Activated CD4-positive, alpha-beta T cell treated with anti-CD3 and anti-CD28 coated beads, Interleukin-2, amount 10 ng/mL, durations not matched to agents 7 days and 5 days (primary cell): Measurements from ENCODE around the gene ZBED5. TPM values are rescaled to one million over a fixed set of nuclear protein-coding genes. Genes with fewer than 3 reads are reported as not detected.
"Not testable (repeated sequence)": the region's sequence is repeated elsewhere in the genome, so short reads cannot be mapped to it uniquely, and the experiment has no call there.

Source experiments
- CTCF ChIA-PET: fragments of 350-600 bp; sonication (Branson Sonifier 250); formaldehyde crosslinking; loops from one replicate; lab custom pipeline; 2021; ENCODE audit warnings: antibody characterized with exemption; lab: Charles Lee
- POLR2A ChIA-PET: fragments of 350-600 bp; sonication (Branson Sonifier 250); formaldehyde crosslinking; loops from one replicate; lab custom pipeline; 2021; ENCODE audit warnings: antibody characterized with exemption; lab: Charles Lee
- DNase-seq: peaks from one replicate; pipeline ENCODE4 v3.0.0-alpha.2; 2020
- H3K27ac Mint-ChIP-seq: one replicate; pipeline ENCODE4 v1.8.0; 2021; ENCODE audit warnings: mild to moderate bottlenecking, moderate library complexity, mixed read lengths
- H3K27me3 Mint-ChIP-seq: one replicate; pipeline ENCODE4 v1.8.0; 2021; ENCODE audit warnings: mixed read lengths
- H3K36me3 Mint-ChIP-seq: one replicate; pipeline ENCODE4 v1.8.0; 2021; ENCODE audit warnings: low read depth, mixed read lengths
- H3K4me1 Mint-ChIP-seq: one replicate; pipeline ENCODE4 v1.8.0; 2021; ENCODE audit warnings: mixed read lengths
- H3K4me3 Mint-ChIP-seq: one replicate; pipeline ENCODE4 v1.8.0; 2021; ENCODE audit warnings: mild to moderate bottlenecking, moderate library complexity, mixed read lengths
- H3K9me3 Mint-ChIP-seq: one replicate; pipeline ENCODE4 v1.8.0; 2021; ENCODE audit warnings: mixed read lengths
- total RNA-seq, 2 experiments: library from RNA; stranded (reverse); gene quantifications; one replicate each; pipeline ENCODE4 v1.2.3, GENCODE V29; 2021

Gene ZBED5
- total RNA-seq, 2 experiments from 2014 or later = 57.1 to 57.5 TPM

DNA sequence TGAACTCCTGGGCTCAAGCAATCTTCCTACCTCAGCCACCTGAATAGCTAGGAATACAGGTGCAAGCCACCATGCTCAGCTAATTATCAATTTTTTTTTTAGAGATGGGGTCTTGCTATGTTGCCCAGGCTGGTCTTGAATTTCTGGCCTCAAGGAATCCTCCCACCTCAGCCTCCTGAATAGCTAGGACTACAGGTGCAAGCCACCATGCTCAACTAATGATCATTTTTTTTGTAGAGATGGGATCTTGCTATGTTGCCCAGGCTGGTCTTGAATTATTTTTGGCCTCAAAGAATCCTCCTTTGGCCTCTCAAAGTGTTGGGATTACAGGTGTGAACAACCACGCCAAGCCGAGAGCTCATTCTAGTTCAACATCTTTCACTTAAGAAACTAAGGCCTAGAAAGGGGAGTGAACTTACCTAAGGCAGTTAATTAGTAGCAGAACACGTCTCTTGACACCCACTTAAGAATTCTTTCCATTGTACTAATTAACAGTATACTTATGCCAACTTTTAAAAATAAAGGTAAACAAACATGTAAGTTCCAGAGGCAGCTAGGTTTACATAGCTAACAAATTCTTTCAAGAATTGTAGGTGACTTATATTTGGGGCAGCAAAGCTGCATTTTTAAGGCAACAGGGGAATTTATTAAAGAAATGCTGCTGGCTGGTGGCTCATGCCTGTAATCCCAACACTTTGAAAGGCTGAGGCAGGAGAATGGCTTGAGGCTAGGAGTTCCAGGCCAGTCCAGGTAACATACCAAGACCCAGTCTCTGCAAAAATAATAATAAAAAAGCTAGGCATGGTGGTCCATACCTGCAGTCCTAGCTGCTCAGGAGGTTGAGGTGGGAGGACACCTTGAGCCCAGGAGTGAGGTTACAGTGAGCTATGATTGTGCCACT is 9.6 kb downstream of the ZBED5 start:
- no peaks in the 10 kb centered on the region for H3K27me3 Mint-ChIP-seq
- DNase-seq = no peak
- POLR2A ChIA-PET = no interaction called here
- H3K4me1 Mint-ChIP-seq = peaks cover 3% of the 10 kb centered on the region
- no peak overlapping the region for H3K4me3 Mint-ChIP-seq
- peaks cover 38% of the 10 kb centered on the region for H3K36me3 Mint-ChIP-seq
- CTCF ChIA-PET = interaction anchor here (0.7 to 1.5 kb wide), 8 partner anchors 10 to 55 kb away, joined by 3 to 5 read pairs (median 3); partner anchors contain the start of gene EIF4G2
- H3K27ac Mint-ChIP-seq = no peak overlapping the region
- peaks cover 9% of the 10 kb centered on the region for H3K9me3 Mint-ChIP-seq

DNA sequence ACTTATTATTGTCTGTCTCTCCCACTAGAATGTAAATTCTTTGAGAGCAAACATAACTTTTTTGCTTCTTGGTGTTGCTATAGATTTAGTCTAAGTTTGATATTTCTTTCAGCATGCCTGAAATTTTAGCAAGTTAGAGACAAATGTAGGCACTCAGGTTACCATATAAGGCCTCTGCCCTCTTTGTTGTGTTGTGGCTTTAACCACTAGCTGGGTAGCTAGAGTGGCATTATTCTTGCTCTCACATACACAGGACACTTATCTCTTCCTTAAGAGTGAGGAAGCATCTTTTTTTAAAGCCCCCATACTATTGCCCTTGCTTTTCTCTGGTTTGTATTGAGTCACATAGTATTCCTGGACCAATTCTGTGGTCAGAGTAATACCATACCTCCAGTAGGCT is 11.2 kb downstream of the ZBED5 start:
- CTCF ChIA-PET = interaction anchor here (0.9 to 1.2 kb wide), 2 partner anchors 9 to 42 kb away, joined by 3 to 4 read pairs; no protein-coding TSS in a partner anchor

DNA sequence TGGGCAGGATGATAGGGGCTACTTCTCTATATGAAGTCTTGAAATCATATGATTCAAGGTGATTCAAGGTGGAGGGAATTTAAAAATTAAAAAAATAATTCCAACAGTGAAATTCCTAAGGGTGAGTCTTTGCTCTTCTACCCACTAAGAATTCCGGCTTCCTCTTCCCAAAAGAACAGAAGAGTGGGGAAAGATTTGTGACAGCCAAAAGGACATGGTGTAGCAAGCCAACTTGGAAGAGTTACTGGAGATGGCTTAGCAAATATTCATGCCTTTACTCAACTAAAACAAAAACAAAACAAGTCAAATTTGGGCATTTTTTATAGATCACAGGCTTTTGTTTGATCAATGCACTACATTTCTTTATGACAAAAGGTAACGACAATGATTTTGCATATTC is 12.3 kb downstream of the ZBED5 start:
- no peak overlapping the region for H3K4me3 Mint-ChIP-seq
- H3K27ac Mint-ChIP-seq = no peak overlapping the region
- H3K27me3 Mint-ChIP-seq = no peaks in the 10 kb centered on the region
- H3K4me1 Mint-ChIP-seq = no peaks in the 10 kb centered on the region
- CTCF ChIA-PET = no interaction called here
- H3K9me3 Mint-ChIP-seq = peaks cover 4% of the 10 kb centered on the region
- no peak for DNase-seq
- peaks cover 19% of the 10 kb centered on the region for H3K36me3 Mint-ChIP-seq
- POLR2A ChIA-PET = no interaction called here

More for the DNA sequence above, 11.2 kb downstream of the ZBED5 start:
- Mint-ChIP-seq H3K4me3 (no peak overlapping the region), H3K36me3 (peaks cover 24% of the 10 kb centered on the region), H3K27ac (no peak overlapping the region), H3K27me3 (no peaks in the 10 kb centered on the region), H3K4me1 (no peaks in the 10 kb centered on the region), H3K9me3 (peaks cover 4% of the 10 kb centered on the region)
- DNase-seq = no peak
- POLR2A ChIA-PET = interaction anchor here (0.6 kb wide), 1 partner anchor 21 kb away, joined by 5 read pairs; no protein-coding TSS in a partner anchor

DNA sequence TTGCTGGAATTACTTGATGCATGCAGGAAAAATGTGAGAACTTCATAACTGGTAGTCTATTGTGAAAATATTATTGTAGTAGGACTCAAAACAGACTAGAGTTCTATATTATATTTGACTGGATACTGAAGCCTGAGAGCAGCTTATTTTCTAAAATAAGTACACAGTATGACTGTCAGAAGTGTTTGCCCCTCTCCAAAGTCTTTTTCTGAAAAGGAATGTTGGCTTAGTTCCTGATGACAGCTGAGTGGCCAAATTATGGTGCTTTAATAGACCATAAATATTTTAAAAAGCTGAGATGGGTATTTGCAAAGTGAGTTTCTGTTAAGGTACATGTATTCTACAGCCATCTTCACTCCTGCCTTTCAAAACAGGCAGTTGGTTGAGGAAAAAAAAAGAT is 13.1 kb downstream of the ZBED5 start:
- CTCF ChIA-PET = no interaction called here
- no peak overlapping the region for H3K4me3 Mint-ChIP-seq
- H3K36me3 Mint-ChIP-seq = peaks cover 17% of the 10 kb centered on the region
- DNase-seq = no peak
- peaks cover 4% of the 10 kb centered on the region for H3K9me3 Mint-ChIP-seq
- no peaks in the 10 kb centered on the region for H3K27me3 Mint-ChIP-seq
- H3K4me1 Mint-ChIP-seq = no peaks in the 10 kb centered on the region
- POLR2A ChIA-PET = no interaction called here
- H3K27ac Mint-ChIP-seq = no peak overlapping the region

DNA sequence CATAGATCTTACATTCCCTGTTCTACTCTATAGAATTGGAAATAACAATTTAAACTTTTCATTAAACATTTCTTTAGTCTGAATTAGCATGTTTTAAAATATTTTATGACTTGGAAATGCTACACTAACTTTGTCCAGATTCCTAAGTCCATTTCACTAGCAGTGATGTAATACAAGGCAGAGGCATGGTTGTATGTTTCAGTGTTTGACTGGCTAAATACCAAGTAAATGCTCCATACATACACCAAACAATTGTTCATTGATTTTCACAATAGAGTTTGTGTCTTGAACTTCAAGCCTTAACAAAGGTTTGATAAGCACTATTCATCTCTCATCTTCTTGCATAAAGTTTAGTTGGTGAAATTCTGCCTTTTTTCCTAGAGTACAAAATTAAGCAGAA is 13.5 kb downstream of the ZBED5 start:
- Mint-ChIP-seq H3K27ac (no peak overlapping the region), H3K4me3 (no peak overlapping the region), H3K27me3 (no peaks in the 10 kb centered on the region), H3K4me1 (no peaks in the 10 kb centered on the region), H3K9me3 (peaks cover 2% of the 10 kb centered on the region), H3K36me3 (peaks cover 13% of the 10 kb centered on the region)
- ChIA-PET POLR2A (no interaction called here), CTCF (no interaction called here)
- DNase-seq = no peak

DNA sequence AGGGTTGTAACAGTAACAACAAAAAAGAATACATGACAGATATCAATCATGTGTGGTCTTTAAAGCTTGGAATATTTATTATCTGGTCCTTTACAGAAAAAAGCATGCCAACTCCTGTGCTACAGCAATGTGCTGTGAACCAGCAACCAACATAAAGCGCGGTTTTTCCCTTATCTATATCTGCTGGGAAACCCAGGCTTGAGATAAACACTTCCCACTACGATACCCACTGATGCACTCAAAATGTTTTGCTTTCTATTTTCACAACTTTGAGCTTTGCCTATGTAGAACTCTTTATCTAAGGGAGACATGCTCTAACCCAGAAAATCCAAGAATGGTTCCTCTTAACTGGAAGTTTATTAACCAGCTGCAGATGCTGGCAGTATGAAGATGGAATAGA is 19.0 kb downstream of the ZBED5 start:
- Mint-ChIP-seq H3K27ac (no peak overlapping the region), H3K36me3 (no peaks in the 10 kb centered on the region), H3K4me1 (no peaks in the 10 kb centered on the region), H3K4me3 (no peak overlapping the region), H3K27me3 (no peaks in the 10 kb centered on the region), H3K9me3 (no peaks in the 10 kb centered on the region)
- DNase-seq = no peak
- ChIA-PET POLR2A (no interaction called here), CTCF (interaction anchor here (0.7 to 1.7 kb wide), 4 partner anchors 8 to 29 kb away, joined by 3 to 4 read pairs (median 4); no protein-coding TSS in a partner anchor)

DNA sequence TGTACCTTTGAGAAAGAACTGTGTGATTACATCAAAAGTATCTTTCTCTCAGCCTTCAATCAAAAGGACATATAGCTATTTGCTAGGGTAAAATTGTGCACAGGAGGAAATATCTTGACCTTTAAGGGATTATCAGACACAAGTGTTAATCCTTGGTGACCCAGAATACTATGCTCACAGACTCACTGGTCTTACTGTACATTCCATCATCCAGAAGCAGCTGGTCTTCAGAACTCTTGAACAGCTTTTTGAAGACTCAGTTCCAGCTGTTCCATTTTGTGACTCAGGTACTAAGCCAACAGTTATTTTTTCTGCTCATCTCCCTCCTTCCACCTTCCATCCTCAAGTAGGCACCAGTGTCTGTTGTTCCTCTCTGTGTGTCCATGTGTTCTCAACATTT is 19.8 kb downstream of the ZBED5 start:
- POLR2A ChIA-PET = interaction anchor here (0.7 kb wide), 1 partner anchor 963 kb away, joined by 3 read pairs; no protein-coding TSS in a partner anchor
- H3K27me3 Mint-ChIP-seq = no peaks in the 10 kb centered on the region
- CTCF ChIA-PET = interaction anchor here (0.7 to 1.7 kb wide), 5 partner anchors 9 to 1137 kb away, joined by 3 to 4 read pairs (median 4); no protein-coding TSS in a partner anchor

DNA sequence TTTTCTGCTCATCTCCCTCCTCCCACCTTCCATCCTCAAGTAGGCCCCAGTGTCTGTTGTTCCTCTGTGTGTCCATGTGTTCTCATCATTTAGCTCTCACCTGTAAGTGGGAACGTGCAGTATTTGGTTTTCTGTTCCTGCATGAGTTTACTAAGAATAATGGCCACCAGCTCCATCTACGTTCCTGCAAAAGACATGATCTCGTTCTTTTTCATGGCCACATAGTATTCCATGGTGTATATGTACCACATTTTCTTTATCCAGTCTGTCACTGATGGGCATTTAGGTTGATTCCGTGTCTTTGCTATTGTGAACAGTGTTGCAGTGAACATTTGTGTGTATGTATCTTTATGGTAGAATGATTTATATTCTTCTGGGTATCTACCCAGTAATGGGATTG is 21.0 kb downstream of the ZBED5 start:
- H3K27ac Mint-ChIP-seq, H3K4me1 Mint-ChIP-seq, POLR2A ChIA-PET, H3K36me3 Mint-ChIP-seq, H3K9me3 Mint-ChIP-seq, H3K27me3 Mint-ChIP-seq, DNase-seq, H3K4me3 Mint-ChIP-seq: not testable (repeated sequence)
- CTCF ChIA-PET = interaction anchor here (0.6 to 1.1 kb wide), 4 partner anchors 11 to 1832 kb away, joined by 3 to 4 read pairs (median 3); no protein-coding TSS in a partner anchor

More for the DNA sequence above, 19.8 kb downstream of the ZBED5 start:
- no peak overlapping the region for H3K4me3 Mint-ChIP-seq
- no peaks in the 10 kb centered on the region for H3K4me1 Mint-ChIP-seq
- H3K9me3 Mint-ChIP-seq = no peaks in the 10 kb centered on the region
- no peak overlapping the region for H3K27ac Mint-ChIP-seq
- no peaks in the 10 kb centered on the region for H3K36me3 Mint-ChIP-seq
- DNase-seq = no peak

DNA sequence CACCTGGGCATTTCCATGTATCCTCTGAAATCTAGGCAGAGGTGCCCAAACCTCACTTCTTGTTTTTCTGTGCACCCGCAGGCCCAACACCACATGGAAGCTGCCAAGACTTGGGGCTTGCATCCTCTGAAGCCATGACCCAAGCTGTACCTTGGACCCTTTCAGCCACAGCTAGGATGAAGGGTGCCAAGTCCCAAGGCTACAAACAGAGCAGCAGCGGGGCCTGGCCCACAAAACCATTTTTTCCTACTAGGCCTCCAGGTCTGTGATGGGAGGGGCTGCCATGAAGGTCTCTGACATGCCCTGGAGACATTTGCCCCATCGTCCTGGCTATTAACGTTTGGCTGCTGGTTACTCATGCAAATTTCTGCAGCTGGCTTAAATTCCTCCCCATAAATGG is 28.7 kb downstream of the ZBED5 start:
- Mint-ChIP-seq H3K4me1 (peaks cover 5% of the 10 kb centered on the region), H3K9me3 (no peaks in the 10 kb centered on the region), H3K36me3 (peaks cover 13% of the 10 kb centered on the region), H3K27ac (no peak overlapping the region), H3K4me3 (no peak overlapping the region), H3K27me3 (no peaks in the 10 kb centered on the region)
- ChIA-PET CTCF (interaction anchor here (0.6 to 1.4 kb wide), 4 partner anchors 9 to 83 kb away, joined by 3 to 4 read pairs (median 3); no protein-coding TSS in a partner anchor), POLR2A (no interaction called here)
- no peak for DNase-seq

DNA sequence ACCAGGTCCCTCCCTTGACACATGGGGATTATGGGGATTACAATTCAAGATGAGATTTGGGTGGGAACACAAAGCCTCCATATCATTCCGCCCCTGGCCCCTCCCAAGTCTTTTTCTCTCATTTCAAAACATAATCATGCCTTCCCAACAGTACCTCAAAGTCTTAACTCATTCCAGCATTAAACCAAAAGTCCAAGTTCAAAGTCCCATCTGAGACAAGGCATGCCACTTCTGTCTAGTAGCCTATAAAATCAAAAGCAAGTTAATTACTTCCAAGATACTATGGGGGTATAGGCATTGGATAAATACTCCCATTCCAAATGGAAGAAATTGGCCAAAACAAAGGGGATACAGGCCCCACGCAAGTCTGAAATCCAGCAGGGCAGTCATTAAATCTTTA is 29.5 kb downstream of the ZBED5 start:
- H3K36me3 Mint-ChIP-seq = peaks cover 17% of the 10 kb centered on the region
- H3K27me3 Mint-ChIP-seq = no peaks in the 10 kb centered on the region
- peaks cover 11% of the 10 kb centered on the region for H3K4me1 Mint-ChIP-seq
- CTCF ChIA-PET = interaction anchor here (0.6 to 1.4 kb wide), 2 partner anchors 10 to 12 kb away, joined by 3 to 4 read pairs; no protein-coding TSS in a partner anchor
- POLR2A ChIA-PET = no interaction called here
- DNase-seq = no peak
- H3K27ac Mint-ChIP-seq = no peak overlapping the region
- H3K9me3 Mint-ChIP-seq = no peaks in the 10 kb centered on the region
- H3K4me3 Mint-ChIP-seq = no peak overlapping the region

DNA sequence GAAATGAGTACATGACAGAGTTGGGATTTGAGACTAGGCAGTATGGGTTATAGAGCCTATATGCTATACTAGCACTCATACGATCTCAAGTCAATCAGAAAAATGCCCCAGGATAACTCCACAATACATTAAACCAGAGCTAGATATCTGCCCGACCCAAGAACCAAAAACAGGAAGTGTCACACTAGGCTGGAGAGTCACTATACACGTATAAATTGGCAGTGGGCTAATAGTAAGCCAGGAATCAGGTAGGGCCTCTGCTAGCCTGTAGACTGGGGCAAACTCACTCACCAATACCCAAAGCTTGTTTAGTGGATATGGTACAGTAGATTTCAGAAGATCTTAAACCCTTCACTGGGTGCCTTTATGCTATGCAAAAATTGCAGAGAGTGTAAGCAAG is 33.0 kb downstream of the ZBED5 start:
- Mint-ChIP-seq H3K9me3 (no peaks in the 10 kb centered on the region), H3K27me3 (no peaks in the 10 kb centered on the region), H3K27ac (no peak overlapping the region), H3K4me3 (no peak overlapping the region), H3K36me3 (peaks cover 19% of the 10 kb centered on the region), H3K4me1 (peaks cover 17% of the 10 kb centered on the region)
- no peak for DNase-seq
- ChIA-PET CTCF (no interaction called here), POLR2A (no interaction called here)

DNA sequence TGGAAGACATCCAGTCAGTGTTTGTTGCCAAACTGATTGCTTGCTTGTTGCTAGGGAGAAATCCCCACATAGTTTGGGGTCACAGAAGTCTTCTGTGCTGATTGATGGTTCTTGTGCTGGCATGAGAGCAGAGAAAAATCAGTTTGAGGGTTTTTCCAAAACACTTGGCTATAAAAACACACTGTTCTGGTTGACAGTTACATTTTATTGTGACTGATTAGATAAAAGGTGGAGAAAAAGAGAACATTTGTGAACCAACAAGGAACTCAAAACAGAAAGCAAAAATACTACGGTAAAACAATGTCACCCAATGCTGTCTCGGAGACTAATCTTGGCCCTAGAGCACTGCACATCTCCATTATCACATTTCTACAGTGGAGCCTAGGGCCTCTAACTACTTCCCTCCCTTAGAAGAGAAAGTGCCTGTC is 34.7 kb downstream of the ZBED5 start:
- H3K27me3 Mint-ChIP-seq = no peaks in the 10 kb centered on the region
- H3K27ac Mint-ChIP-seq = no peak overlapping the region
- no peak for DNase-seq
- POLR2A ChIA-PET = no interaction called here
- CTCF ChIA-PET = interaction anchor here (0.6 to 1.0 kb wide), 2 partner anchors 8 to 13 kb away, joined by 3 read pairs; no protein-coding TSS in a partner anchor
- H3K4me1 Mint-ChIP-seq = peaks cover 17% of the 10 kb centered on the region
- H3K36me3 Mint-ChIP-seq = peaks cover 19% of the 10 kb centered on the region
- H3K4me3 Mint-ChIP-seq = peak overlapping the region; percentile 18
- H3K9me3 Mint-ChIP-seq = no peaks in the 10 kb centered on the region

DNA sequence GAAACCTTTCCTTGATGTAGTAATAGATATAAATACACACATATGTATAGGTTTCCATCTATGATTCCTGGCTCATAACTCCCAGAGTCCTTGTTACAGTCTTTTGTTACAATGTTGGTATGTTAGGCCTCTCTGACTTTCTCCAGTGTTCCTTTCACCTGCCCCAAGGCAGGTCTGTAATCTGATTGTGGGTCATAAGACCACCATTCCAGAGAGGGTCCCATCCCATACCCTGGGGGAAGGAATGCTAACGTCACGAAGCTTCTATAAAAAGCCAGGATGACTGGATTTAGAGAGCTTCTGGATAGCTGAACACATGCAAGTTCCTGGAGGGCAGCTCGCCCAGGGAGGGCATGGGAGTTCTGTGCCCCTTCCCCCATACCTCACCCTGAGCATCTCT is 35.4 kb downstream of the ZBED5 start:
- Mint-ChIP-seq H3K4me1 (peaks cover 17% of the 10 kb centered on the region), H3K36me3 (peaks cover 16% of the 10 kb centered on the region)
- DNase-seq, H3K9me3 Mint-ChIP-seq, H3K4me3 Mint-ChIP-seq, H3K27ac Mint-ChIP-seq, H3K27me3 Mint-ChIP-seq, POLR2A ChIA-PET: not testable (repeated sequence)
- CTCF ChIA-PET = interaction anchor here (1.0 kb wide), 1 partner anchor 9 kb away, joined by 3 read pairs; no protein-coding TSS in a partner anchor
